Transverse colon (tissue), 3 donors: Measurements from ENCODE around the gene CCN6.

Experiments used
- POLR2A ChIP-seq: fragments of 450-650 bp; IDR thresholded peaks from one replicate; pipeline ENCODE4 v1.6.1; 2016; ENCODE audit warnings: antibody characterized with exemption, mild to moderate bottlenecking, moderate library complexity
- TF ChIP-seq, protein P1 (sequence below), 5 experiments: fragments of 200-600 bp in 3 of 5; fragments of 450-650 bp in 2 of 5; sonication (generic) in 3 of 5; IDR thresholded peaks; 1 replicate in 2 of 5; 2 replicates in 3 of 5; pipeline ENCODE4 v1.5.1; 2016 to 2017; ENCODE audit warnings: antibody characterized with exemption in 5 of 5, inconsistent platforms in 3 of 5, mild to moderate bottlenecking in 2 of 5, moderate library complexity in 1 of 5

DNA sequence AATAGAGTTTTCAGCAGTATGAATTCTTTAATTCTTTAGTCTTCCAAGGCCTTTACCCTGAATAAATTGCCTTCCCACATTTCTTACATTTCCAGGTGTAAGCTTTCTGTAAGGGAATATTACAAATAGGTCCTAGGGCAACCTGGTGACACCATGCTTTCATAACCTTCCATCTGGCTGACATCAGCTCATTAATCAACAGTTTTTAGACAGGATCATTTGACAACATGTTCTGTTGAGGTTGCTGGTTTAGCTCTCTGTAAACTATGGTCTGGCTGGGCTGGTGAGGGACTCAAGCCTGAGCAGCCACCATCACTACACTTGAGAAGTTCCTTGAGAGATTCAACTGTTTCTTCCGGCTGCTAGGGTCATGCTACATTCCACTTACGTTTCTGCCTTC is 52.7 kb downstream of the CCN6 start:
- TF ChIP-seq, protein P1, sequence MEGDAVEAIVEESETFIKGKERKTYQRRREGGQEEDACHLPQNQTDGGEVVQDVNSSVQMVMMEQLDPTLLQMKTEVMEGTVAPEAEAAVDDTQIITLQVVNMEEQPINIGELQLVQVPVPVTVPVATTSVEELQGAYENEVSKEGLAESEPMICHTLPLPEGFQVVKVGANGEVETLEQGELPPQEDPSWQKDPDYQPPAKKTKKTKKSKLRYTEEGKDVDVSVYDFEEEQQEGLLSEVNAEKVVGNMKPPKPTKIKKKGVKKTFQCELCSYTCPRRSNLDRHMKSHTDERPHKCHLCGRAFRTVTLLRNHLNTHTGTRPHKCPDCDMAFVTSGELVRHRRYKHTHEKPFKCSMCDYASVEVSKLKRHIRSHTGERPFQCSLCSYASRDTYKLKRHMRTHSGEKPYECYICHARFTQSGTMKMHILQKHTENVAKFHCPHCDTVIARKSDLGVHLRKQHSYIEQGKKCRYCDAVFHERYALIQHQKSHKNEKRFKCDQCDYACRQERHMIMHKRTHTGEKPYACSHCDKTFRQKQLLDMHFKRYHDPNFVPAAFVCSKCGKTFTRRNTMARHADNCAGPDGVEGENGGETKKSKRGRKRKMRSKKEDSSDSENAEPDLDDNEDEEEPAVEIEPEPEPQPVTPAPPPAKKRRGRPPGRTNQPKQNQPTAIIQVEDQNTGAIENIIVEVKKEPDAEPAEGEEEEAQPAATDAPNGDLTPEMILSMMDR (IDR thresholded peaks at IDR 0.05), result no peak
- no peak for TF ChIP-seq POLR2A
